Smooth muscle cell (in vitro differentiated cells): Measurements from ENCODE around the gene PEX7. TPM values are rescaled to one million over a fixed set of nuclear protein-coding genes. Genes with fewer than 3 reads are reported as not detected.

Experiments used
- DNase-seq: peaks from one replicate; lab custom pipeline; 2025; ENCODE audit not compliant: unreplicated experiment; lab: John Stamatoyannopoulos, UW
- H2AFZ ChIP-seq: fragments of 200-600 bp; sonication (generic); 2 replicates; pipeline ENCODE4 v1.6.0; 2016; ENCODE audit warnings: antibody characterized with exemption, low read depth, mild to moderate bottlenecking
- H3F3A ChIP-seq: fragments of 200-600 bp; sonication (generic); 2 replicates; pipeline ENCODE4 v1.6.0; 2017; ENCODE audit warnings: antibody characterized with exemption, low read depth
- H3K27ac ChIP-seq: fragments of 200-600 bp; sonication (generic); 2 replicates; pipeline ENCODE4 v1.5.1; 2016; ENCODE audit warnings: low read depth, mild to moderate bottlenecking
- H3K27me3 ChIP-seq: fragments of 200-600 bp; sonication (generic); 2 replicates; pipeline ENCODE4 v1.6.1; 2016; ENCODE audit warnings: low read depth, mild to moderate bottlenecking
- H3K36me3 ChIP-seq: fragments of 200-600 bp; sonication (generic); 2 replicates; pipeline ENCODE4 v1.5.1; 2016; ENCODE audit warnings: low read depth
- H3K4me1 ChIP-seq: fragments of 200-600 bp; sonication (generic); 2 replicates; pipeline ENCODE4 v1.5.1; 2016; ENCODE audit warnings: low read depth
- H3K4me2 ChIP-seq: fragments of 200-600 bp; sonication (generic); 2 replicates; pipeline ENCODE4 v1.6.0; 2016; ENCODE audit warnings: mild to moderate bottlenecking
- H3K4me3 ChIP-seq: fragments of 200-600 bp; sonication (generic); 2 replicates; pipeline ENCODE4 v1.5.1; 2016; ENCODE audit warnings: mild to moderate bottlenecking
- H3K79me2 ChIP-seq: fragments of 200-600 bp; sonication (generic); 2 replicates; pipeline ENCODE4 v1.6.0; 2016; ENCODE audit warnings: low read depth, mild to moderate bottlenecking
- H3K9ac ChIP-seq: fragments of 200-600 bp; sonication (generic); 2 replicates; pipeline ENCODE4 v1.6.0; 2016; ENCODE audit warnings: low read depth
- H3K9me3 ChIP-seq: fragments of 200-600 bp; sonication (generic); replicated peaks from 2 replicates; pipeline ENCODE4 v1.5.1; 2016; ENCODE audit warnings: low read depth
- H4K20me1 ChIP-seq: fragments of 200-600 bp; sonication (generic); 2 replicates; pipeline ENCODE4 v1.6.0; 2016; ENCODE audit warnings: low read depth
- WGBS: methylation state at CpG from one replicate; pipeline ENCODE4 v1.1.7; 2016; ENCODE audit warnings: low lambda C conversion rate; 5-methylcytosine and 5-hydroxymethylcytosine counted together
- polyA plus RNA-seq: library from polyadenylated mRNA; unstranded; fragments of >200 nt; fragmentation: Nextera tagmentation; extraction: Ambion mirVana; gene quantifications from 2 replicates; pipeline ENCODE4 v1.2.1, GENCODE V29; 2016
- total RNA-seq: library from RNA; depleted of rRNA; stranded (reverse); fragments of >200 nt; gene quantifications from 2 replicates; pipeline ENCODE4 v1.2.3, GENCODE V29; 2014
- TF ChIP-seq, protein P1 (sequence below): fragments of 200-600 bp; sonication (generic); IDR thresholded peaks from 2 replicates; pipeline ENCODE4 v1.5.1; 2017; ENCODE audit warnings: borderline replicate concordance, mild to moderate bottlenecking, antibody characterized with exemption; ENCODE audit not compliant: insufficient read depth, poor library complexity, severe bottlenecking

Gene PEX7
- total and polyA plus RNA-seq, 2 experiments from 2014 or later, result 10.3 to 14.4 TPM

DNA sequence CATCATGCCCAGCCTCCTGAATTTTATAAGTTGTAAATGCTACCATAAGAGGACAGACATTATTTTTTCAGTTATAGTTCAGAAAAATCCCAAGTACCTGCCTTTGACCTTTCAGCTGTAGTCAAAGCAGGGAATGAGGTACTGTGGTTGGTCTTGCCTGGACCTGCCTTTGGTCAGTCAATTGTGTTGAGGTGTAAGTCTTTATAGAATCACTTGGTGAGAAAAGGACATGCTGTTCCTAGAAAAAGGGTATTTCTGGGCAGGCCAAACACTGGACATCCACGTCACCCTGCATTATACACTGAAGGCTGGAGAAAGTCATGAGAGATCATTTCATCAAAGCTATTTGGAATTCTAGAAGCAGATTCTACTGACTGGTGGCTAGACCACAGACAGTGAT, 40.3 kb downstream of the PEX7 start:
- H3K4me1 ChIP-seq, result no peaks in the 10 kb centered on the region
- no peaks in the 10 kb centered on the region for H3K27me3 ChIP-seq
- H4K20me1 ChIP-seq, result peaks cover 4% of the 10 kb centered on the region
- no peak for DNase-seq
- H3F3A ChIP-seq, result no peaks in the 10 kb centered on the region
- no peak overlapping the region for H3K9ac ChIP-seq
- H3K79me2 ChIP-seq, result no peaks in the 10 kb centered on the region
- no peak overlapping the region for H2AFZ ChIP-seq
- H3K36me3 ChIP-seq, result no peaks in the 10 kb centered on the region
- WGBS, result 79% methylated on average over 1 of the region's 1 CpG
- H3K4me2 ChIP-seq, result no peak overlapping the region
- H3K27ac ChIP-seq, result no peak overlapping the region
- TF ChIP-seq, protein P1, sequence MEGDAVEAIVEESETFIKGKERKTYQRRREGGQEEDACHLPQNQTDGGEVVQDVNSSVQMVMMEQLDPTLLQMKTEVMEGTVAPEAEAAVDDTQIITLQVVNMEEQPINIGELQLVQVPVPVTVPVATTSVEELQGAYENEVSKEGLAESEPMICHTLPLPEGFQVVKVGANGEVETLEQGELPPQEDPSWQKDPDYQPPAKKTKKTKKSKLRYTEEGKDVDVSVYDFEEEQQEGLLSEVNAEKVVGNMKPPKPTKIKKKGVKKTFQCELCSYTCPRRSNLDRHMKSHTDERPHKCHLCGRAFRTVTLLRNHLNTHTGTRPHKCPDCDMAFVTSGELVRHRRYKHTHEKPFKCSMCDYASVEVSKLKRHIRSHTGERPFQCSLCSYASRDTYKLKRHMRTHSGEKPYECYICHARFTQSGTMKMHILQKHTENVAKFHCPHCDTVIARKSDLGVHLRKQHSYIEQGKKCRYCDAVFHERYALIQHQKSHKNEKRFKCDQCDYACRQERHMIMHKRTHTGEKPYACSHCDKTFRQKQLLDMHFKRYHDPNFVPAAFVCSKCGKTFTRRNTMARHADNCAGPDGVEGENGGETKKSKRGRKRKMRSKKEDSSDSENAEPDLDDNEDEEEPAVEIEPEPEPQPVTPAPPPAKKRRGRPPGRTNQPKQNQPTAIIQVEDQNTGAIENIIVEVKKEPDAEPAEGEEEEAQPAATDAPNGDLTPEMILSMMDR, result no peak
- no peak overlapping the region for H3K4me3 ChIP-seq
- H3K9me3 ChIP-seq, result no peaks in the 10 kb centered on the region

DNA sequence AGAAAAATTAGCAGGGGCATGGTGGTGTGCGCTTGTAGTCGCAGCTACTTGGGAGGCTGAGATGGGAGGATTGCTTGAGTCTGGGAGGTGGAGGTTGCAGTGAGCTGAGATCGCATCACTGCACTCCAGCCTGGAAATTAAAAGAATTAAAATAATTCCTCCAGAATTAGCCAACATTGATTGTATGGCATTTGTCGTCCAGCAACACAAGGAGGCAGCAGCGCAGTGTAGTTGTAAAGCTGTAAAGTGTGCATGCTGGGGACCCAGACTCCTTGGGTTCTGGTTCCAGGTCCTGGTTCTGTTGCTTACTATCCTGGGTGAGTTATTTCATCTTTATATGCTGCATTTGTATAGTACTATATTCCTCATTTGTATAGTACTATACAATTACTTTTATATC, 41.4 kb downstream of the PEX7 start:
- Histone ChIP-seq H3K36me3 (no peaks in the 10 kb centered on the region), H3K4me3 (no peak overlapping the region), H3K27ac (no peak overlapping the region), H3K9me3 (no peaks in the 10 kb centered on the region), H3K4me2 (no peak overlapping the region), H3K4me1 (no peaks in the 10 kb centered on the region), H3K27me3 (no peaks in the 10 kb centered on the region), H3K9ac (no peak overlapping the region), H4K20me1 (peaks cover 7% of the 10 kb centered on the region), H3F3A (no peaks in the 10 kb centered on the region), H2AFZ (no peak overlapping the region), H3K79me2 (no peaks in the 10 kb centered on the region)
- WGBS, result 91% methylated on average over 5 of the region's 5 CpGs
- TF ChIP-seq, protein P1, result no peak
- no peak for DNase-seq

DNA sequence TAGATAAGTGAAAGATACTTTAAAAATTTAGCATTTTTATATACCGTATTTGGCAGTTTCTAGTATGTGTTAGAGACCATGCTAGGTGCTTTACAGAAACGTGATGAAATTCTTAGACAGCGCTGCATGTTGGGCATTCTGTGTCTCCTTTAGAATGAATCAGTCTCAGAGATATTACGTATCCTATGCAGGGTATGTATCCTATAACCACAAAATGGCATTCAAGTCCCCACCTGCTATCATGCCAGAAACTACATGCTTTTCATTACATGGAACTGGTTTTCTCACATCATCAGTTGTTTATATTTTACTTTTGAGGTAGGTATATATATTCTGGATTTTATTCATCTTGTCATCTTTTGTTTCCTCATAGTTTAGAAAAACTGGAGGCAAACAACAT, 42.3 kb downstream of the PEX7 start:
- Histone ChIP-seq H3K9me3 (no peaks in the 10 kb centered on the region), H3F3A (no peaks in the 10 kb centered on the region), H3K27ac (peak overlapping the region; percentile 40), H3K9ac (no peak overlapping the region), H3K27me3 (no peaks in the 10 kb centered on the region), H3K36me3 (no peaks in the 10 kb centered on the region), H3K4me3 (no peak overlapping the region), H3K79me2 (no peaks in the 10 kb centered on the region), H3K4me1 (no peaks in the 10 kb centered on the region), H4K20me1 (peaks cover 9% of the 10 kb centered on the region), H2AFZ (no peak overlapping the region), H3K4me2 (no peak overlapping the region)
- TF ChIP-seq, protein P1, result no peak
- no peak for DNase-seq
- 91% methylated on average over 4 of the region's 4 CpGs for WGBS

DNA sequence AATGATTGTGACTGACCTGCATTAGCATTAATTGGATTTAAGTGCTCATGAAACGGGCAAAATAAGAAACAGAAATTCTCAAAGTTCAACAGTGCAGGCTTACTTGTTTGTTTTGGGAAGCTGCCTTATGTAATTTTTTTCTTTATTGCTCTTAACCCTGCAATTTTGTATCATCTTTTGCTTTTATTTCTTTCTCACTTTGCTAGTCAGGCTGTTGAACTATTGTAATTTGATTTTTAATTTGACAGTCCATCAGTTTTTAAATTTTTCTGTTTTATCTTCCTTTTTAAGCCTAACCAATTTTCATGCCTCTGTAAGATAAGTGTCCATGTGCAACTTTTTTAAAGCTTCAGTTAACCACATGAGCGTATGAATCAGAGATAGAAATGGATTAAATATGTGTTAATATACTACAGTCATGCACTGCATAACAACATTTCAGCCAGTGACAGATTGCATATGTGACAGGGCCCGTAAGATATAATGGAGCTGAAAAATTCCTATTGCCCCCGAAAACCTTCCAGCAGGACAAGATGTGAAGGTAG, 44.6 kb downstream of the PEX7 start:
- Histone ChIP-seq H3K27ac (no peak overlapping the region), H2AFZ (no peak overlapping the region), H4K20me1 (peaks cover 9% of the 10 kb centered on the region), H3K79me2 (no peaks in the 10 kb centered on the region), H3K9me3 (no peaks in the 10 kb centered on the region), H3K27me3 (no peaks in the 10 kb centered on the region), H3K9ac (no peak overlapping the region), H3K4me2 (no peak overlapping the region), H3K4me3 (no peak overlapping the region), H3F3A (no peaks in the 10 kb centered on the region), H3K36me3 (peaks cover 10% of the 10 kb centered on the region), H3K4me1 (no peaks in the 10 kb centered on the region)
- TF ChIP-seq, protein P1, result no peak
- WGBS, result 70% methylated on average over 4 of the region's 4 CpGs
- no peak for DNase-seq
